ENCODE results near the gene SERPINI2.
"Not testable (repeated sequence)": the region's sequence is repeated elsewhere in the genome, so short reads cannot be mapped to it uniquely, and the experiment has no call there.

SERPINI2 gene

DNA sequence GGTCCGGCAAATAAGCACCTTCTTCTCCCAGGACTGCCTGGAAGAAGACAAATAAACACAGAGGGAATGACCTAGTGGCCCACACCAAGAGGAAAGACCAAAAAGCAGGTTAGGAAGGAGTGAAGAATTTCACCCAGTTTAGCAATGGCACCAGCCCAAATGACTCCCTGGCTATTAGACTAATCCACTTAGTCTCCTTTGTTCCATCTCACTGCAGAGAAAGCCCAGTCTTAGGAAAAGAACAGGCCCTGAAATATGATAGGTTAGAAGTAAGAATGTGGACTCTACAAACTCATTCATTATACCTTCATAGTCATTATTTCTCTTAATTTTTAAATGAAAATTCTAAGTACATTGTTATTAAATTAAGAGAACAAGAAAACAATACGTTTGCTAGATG is 23.2 kb downstream of the SERPINI2 start:
- no peak for DNase-seq (ENCODE audit: low read depth in 2 of 2)

GRCh38 chr3:167450195-167450594 is 23.6 kb downstream of the SERPINI2 start:
- no peak for DNase-seq (ENCODE audit: low read depth in 2 of 2)

DNA sequence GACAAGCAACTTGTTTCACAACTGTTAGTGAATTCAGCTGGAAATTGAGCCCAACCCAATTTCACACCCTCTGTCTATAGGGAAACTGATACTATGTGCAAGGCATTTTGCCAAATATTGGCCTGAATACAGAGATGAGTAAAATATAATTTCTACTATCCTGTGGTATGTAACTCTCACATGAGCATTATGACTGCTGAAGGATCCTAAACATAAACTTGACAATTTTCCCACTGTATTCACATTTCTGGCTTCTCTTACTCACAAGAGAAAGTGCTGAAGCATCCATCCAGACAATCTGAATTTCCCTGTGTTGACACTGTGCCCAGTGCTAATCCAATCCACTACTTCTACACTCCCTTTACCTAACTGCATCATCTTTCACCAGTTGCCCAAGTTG is 28.4 kb downstream of the SERPINI2 start:
- no peak for DNase-seq (ENCODE audit: low read depth in 2 of 2)

GRCh38 chr3:167441256-167441655 is 32.6 kb downstream of the SERPINI2 start:
- no peak for DNase-seq (ENCODE audit: low read depth in 2 of 2)

GRCh38 chr3:167437428-167438139 is 36.3 kb downstream of the SERPINI2 start:
- DNase-seq (ENCODE audit: low read depth in 2 of 2) = no peak

- DNase-seq (ENCODE audit: low read depth in 2 of 2) = not testable (repeated sequence)
Observed at GRCh38 chr3:167426962-167427361, 46.9 kb downstream of the SERPINI2 start.

- DNase-seq (ENCODE audit: low read depth in 2 of 2) = not testable (repeated sequence)
Observed at GRCh38 chr3:167422396-167422795, 51.4 kb downstream of the SERPINI2 start.

- no peak for DNase-seq (ENCODE audit: low read depth in 2 of 2)
Observed at GRCh38 chr3:167409611-167410010, 64.2 kb downstream of the SERPINI2 start.

DNA sequence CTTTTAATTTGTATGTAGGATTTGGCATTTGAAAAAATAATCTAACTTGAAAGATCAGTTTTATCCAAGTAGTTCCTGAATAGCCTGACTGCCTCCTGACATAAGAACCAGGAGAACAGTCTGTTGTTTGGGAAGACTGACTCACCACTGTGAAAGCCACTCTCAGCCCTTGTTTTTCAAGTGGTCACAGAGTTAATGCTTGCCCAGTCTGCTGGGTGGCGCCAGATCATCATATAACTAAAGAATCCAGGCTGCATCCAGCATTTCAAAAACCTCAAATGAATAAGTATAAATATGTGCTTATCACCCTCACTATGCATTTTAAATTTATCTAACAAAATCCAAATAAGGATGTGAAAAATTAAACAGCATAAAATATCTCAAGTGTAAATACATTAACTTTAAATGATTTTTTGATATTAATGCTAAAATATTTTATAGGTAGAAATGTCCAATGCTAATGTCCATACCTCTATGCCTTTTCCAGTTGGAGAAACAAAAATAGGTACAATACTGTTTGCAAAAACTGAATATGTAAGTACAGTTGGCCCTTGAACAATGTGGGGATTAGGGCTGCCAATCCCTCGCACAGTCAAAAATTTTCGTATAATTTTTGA is 66.9 kb downstream of the SERPINI2 start:
- DNase-seq (ENCODE audit: low read depth in 2 of 2) = no peak

GRCh38 chr3:167397826-167398225 is 76.0 kb downstream of the SERPINI2 start:
- no peak for DNase-seq (ENCODE audit: low read depth in 2 of 2)

- DNase-seq (ENCODE audit: low read depth in 2 of 2) = no peak
Observed at GRCh38 chr3:167396075-167396474, 77.8 kb downstream of the SERPINI2 start.

- no peak for DNase-seq (ENCODE audit: low read depth in 2 of 2)
Observed at GRCh38 chr3:167394003-167394402, 79.8 kb downstream of the SERPINI2 start.
